Measurements from ENCODE around the gene DPY19L2.
"Not testable (repeated sequence)": the region's sequence is repeated elsewhere in the genome, so short reads cannot be mapped to it uniquely, and the experiment has no call there.

- not testable (repeated sequence) for TF ChIP-seq EZH2phosphoT487, EZH2 (IDR thresholded peaks at IDR 0.05)
- TF ChIP-seq CTCF (IDR thresholded peaks at IDR 0.05) = peak; percentile 49
These were observed 4.3 kb upstream of the DPY19L2 start for GRCh38 chr12:63672550-63672949.

Data from neural progenitor cell (in vitro differentiated cells).